A549 (cell line): Measurements from ENCODE around the gene THOC5. TPM values are rescaled to one million over a fixed set of nuclear protein-coding genes. Genes with fewer than 3 reads are reported as not detected.

Experiments used
- ATAC-seq, 2 experiments: fragments of 200-7000 bp in 1 of 2; fragments of >200 bp in 1 of 2; cut with Nextera tagmentation in 1 of 2; cut with Tn5 transposase in 1 of 2; 3 replicates each; pipeline versions ENCODE4 v1.8.0 to v1.9.1; 2018 to 2020; ENCODE audit warnings: mild to moderate bottlenecking in 1 of 2, moderate library complexity in 1 of 2
- CTCF ChIA-PET: fragments of 300-600 bp; sonication (Branson Sonifier 250); formaldehyde crosslinking; extraction: SDS; loops from one replicate; lab custom pipeline; 2021; ENCODE audit warnings: antibody characterized with exemption, inconsistent platforms; lab: Yijun Ruan, JAX
- POLR2A ChIA-PET: fragments of 350-600 bp; formaldehyde crosslinking; extraction: SDS; loops from one replicate; lab custom pipeline; 2021; ENCODE audit warnings: antibody characterized with exemption, inconsistent platforms; lab: Yijun Ruan, JAX
- DNase-seq, 2 experiments: peaks; one replicate each; pipeline versions ENCODE4 v3.0.0 to v3.0.0-alpha.2; 2011 to 2016; ENCODE audit warnings: low read depth in 1 of 2, low spot score in 1 of 2
- FAIRE-seq: peaks from 2 replicates; lab custom pipeline; 2011; peaks lifted over from hg19 to GRCh38; lab: Jason Lieb, UNC
- H3K27ac ChIP-seq, 2 experiments: fragments of >200 bp; sonication (Bioruptor Twin); formaldehyde crosslinking; 3 replicates each; pipeline ENCODE4 v1.5.1; 2016 to 2017
- H3K4me1 ChIP-seq: fragments of >200 bp; sonication (Bioruptor Twin); formaldehyde crosslinking; 3 replicates; pipeline ENCODE4 v1.6.1; 2016
- H3K4me2 ChIP-seq: fragments of >200 bp; sonication (Bioruptor Twin); formaldehyde crosslinking; 3 replicates; pipeline ENCODE4 v1.6.1; 2016
- H3K4me3 ChIP-seq: fragments of >200 bp; sonication (Bioruptor Twin); formaldehyde crosslinking; 3 replicates; pipeline ENCODE4 v1.5.1; 2016
- H3K9me3 ChIP-seq: fragments of >200 bp; sonication (Bioruptor Twin); formaldehyde crosslinking; 3 replicates; pipeline ENCODE4 v1.6.1; 2016
- BCL3 ChIP-seq: fragments of >200 bp; sonication (Bioruptor Twin); formaldehyde crosslinking; IDR thresholded peaks from 3 replicates; pipeline ENCODE4 v1.6.1; 2016
- CBX2 ChIP-seq: fragments of 200-600 bp; sonication (generic); IDR thresholded peaks from 2 replicates; pipeline ENCODE4 v1.6.1; 2016; ENCODE audit warnings: low read depth, mild to moderate bottlenecking, borderline replicate concordance
- CBX8 ChIP-seq: fragments of 200-600 bp; sonication (generic); IDR thresholded peaks from 2 replicates; pipeline ENCODE4 v1.6.1; 2016
- CEBPB ChIP-seq, 2 experiments: fragments of >200 bp in 1 of 2; sonication (Bioruptor Twin) in 1 of 2; formaldehyde crosslinking in 1 of 2; IDR thresholded peaks; 2 replicates each; pipeline ENCODE4 v1.6.1; 2012 to 2016
- CHD2 ChIP-seq: fragments of 150-350 bp; IDR thresholded peaks from 2 replicates; pipeline ENCODE4 v1.6.1; 2014; ENCODE audit warnings: low read length; ENCODE audit not compliant: partially characterized antibody
- CTCF ChIP-seq: fragments of >200 bp; sonication (Bioruptor Twin); formaldehyde crosslinking; IDR thresholded peaks from 3 replicates; pipeline ENCODE4 v1.5.1; 2016
- EHMT2 ChIP-seq: fragments of 200-600 bp; sonication (generic); IDR thresholded peaks from 2 replicates; pipeline ENCODE4 v1.6.1; 2016; ENCODE audit warnings: antibody characterized with exemption, low read depth, mild to moderate bottlenecking, moderate library complexity
- EP300 ChIP-seq, 2 experiments: fragments of >200 bp; sonication (Bioruptor Twin); formaldehyde crosslinking; IDR thresholded peaks; 2 replicates in 1 of 2; 3 replicates in 1 of 2; pipeline ENCODE4 v1.6.1; 2016 to 2017
- FOXS1 ChIP-seq: fragments of 250-450 bp; sonication (Bioruptor Pico); IDR thresholded peaks from 2 replicates; pipeline ENCODE4 v1.5.0; 2020; ENCODE audit warnings: mild to moderate bottlenecking, moderate library complexity
- HDAC2 ChIP-seq: fragments of 200-600 bp; sonication (generic); IDR thresholded peaks from 2 replicates; pipeline ENCODE4 v1.6.1; 2016
- HES2 ChIP-seq: fragments of >200 bp; sonication (Bioruptor Twin); formaldehyde crosslinking; IDR thresholded peaks from 2 replicates; pipeline ENCODE4 v1.6.1; 2016
- HOXB13 ChIP-seq: fragments of 250-450 bp; sonication (Bioruptor Pico); IDR thresholded peaks from 2 replicates; pipeline ENCODE4 v1.5.0; 2020; ENCODE audit warnings: low read depth, mild to moderate bottlenecking, moderate library complexity
- HOXB5 ChIP-seq: fragments of 250-450 bp; sonication (Bioruptor Pico); IDR thresholded peaks from 2 replicates; pipeline ENCODE4 v1.5.0; 2020; ENCODE audit warnings: mild to moderate bottlenecking, moderate library complexity
- KDM1A ChIP-seq: fragments of 200-600 bp; sonication (generic); IDR thresholded peaks from 2 replicates; pipeline ENCODE4 v1.6.1; 2016; ENCODE audit warnings: low read depth, mild to moderate bottlenecking
- MAFK ChIP-seq: fragments of 450-650 bp; IDR thresholded peaks from 2 replicates; pipeline ENCODE4 v1.6.1; 2014; ENCODE audit not compliant: partially characterized antibody
- MAZ ChIP-seq: fragments of 150-350 bp; IDR thresholded peaks from 2 replicates; pipeline ENCODE4 v1.6.1; 2014; ENCODE audit warnings: antibody characterized with exemption, low read depth, low read length, borderline replicate concordance
- MYC ChIP-seq: IDR thresholded peaks from 2 replicates; pipeline ENCODE4 v1.6.1; 2012; ENCODE audit warnings: mild to moderate bottlenecking, inconsistent platforms, low read length, improper control_type of control experiment, borderline replicate concordance
- PBX3 ChIP-seq: IDR thresholded peaks from 2 replicates; pipeline ENCODE4 v1.6.1; 2012
- RAD21 ChIP-seq, 2 experiments: fragments of >200 bp in 1 of 2; sonication (Bioruptor Twin) in 1 of 2; formaldehyde crosslinking in 1 of 2; IDR thresholded peaks in 1 of 2; conservative IDR thresholded peaks in 1 of 2; 2 replicates in 1 of 2; 3 replicates in 1 of 2; pipeline ENCODE4 v1.6.1; 2012 to 2018; ENCODE audit warnings: inconsistent platforms in 1 of 2
- RCOR1 ChIP-seq: fragments of 150-350 bp; IDR thresholded peaks from 2 replicates; pipeline ENCODE4 v1.6.1; 2014; ENCODE audit warnings: antibody characterized with exemption, low read length, low read depth
- RFX5 ChIP-seq: fragments of 450-650 bp; IDR thresholded peaks from 2 replicates; pipeline ENCODE4 v1.7.1; 2014; ENCODE audit warnings: antibody characterized with exemption, mild to moderate bottlenecking, moderate library complexity
- SREBF2 ChIP-seq: fragments of 450-650 bp; IDR thresholded peaks from 2 replicates; pipeline ENCODE4 v1.6.1; 2014; ENCODE audit warnings: mild to moderate bottlenecking, moderate library complexity
- TP53 ChIP-seq: fragments of 250-450 bp; sonication (Bioruptor Pico); IDR thresholded peaks from 2 replicates; pipeline ENCODE4 v1.5.0; 2021; ENCODE audit warnings: mild to moderate bottlenecking, moderate library complexity
- ZSCAN20 ChIP-seq: fragments of 250-450 bp; sonication (Bioruptor Pico); IDR thresholded peaks from 2 replicates; pipeline ENCODE4 v1.8.0; 2022; ENCODE audit warnings: mild to moderate bottlenecking, moderate library complexity
- WGBS: methylation state at CpG from one replicate; pipeline ENCODE4 v1.1.6; 2017; ENCODE audit errors: missing lambda C conversion rate; 5-methylcytosine and 5-hydroxymethylcytosine counted together
- polyA plus RNA-seq, 4 experiments: library from polyadenylated mRNA; depleted of rRNA in 3 of 4; stranded (reverse); fragments of >200 nt; fragmentation: RNase III in 1 of 4; extraction: RNeasy Plus Mini Kit Qiagen cat#74134 plus additional on column Dnase treatment in 1 of 4; gene quantifications; 2 replicates in 3 of 4; 3 replicates in 1 of 4; pipeline ENCODE4 v1.2.3, GENCODE V29; 2011 to 2017

Gene THOC5
- polyA plus RNA-seq, 2 of the 4 experiments (the other 2 are of a cell fraction), result 24.1 to 43.3 TPM

GRCh38 chr22:29509815-29510214 is 43.7 kb downstream of the THOC5 start:
- ChIA-PET CTCF (interaction anchor here (1.0 to 3.0 kb wide), 3 partner anchors 14 to 44 kb away, joined by 3 to 12 read pairs (median 5); partner anchors contain the start of gene THOC5), POLR2A (interaction anchor here (0.6 kb wide), 1 partner anchor 139 kb away, joined by 3 read pairs; no protein-coding TSS in a partner anchor)
- no peak for DNase-seq
- FAIRE-seq, result no peak
- Histone ChIP-seq H3K27ac (no peak overlapping the region), H3K4me3 (no peak overlapping the region), H3K4me2 (no peak overlapping the region), H3K4me1 (no peaks in the 10 kb centered on the region; the same call in 2 of the 3 replicates), H3K9me3 (no peaks in the 10 kb centered on the region)
- 94% methylated on average over 1 of the region's 1 CpG for WGBS
- no peak for ATAC-seq
- TF ChIP-seq TP53 (CRISPR knock-in tag) (no peak), MYC (no peak), CHD2 (no peak), MAFK (no peak), RFX5 (no peak), BCL3 (no peak)

- ATAC-seq (no peak), DNase-seq (no peak)
- H3K9me3 ChIP-seq, result no peaks in the 10 kb centered on the region
- ChIA-PET POLR2A (no interaction called here), CTCF (interaction anchor here (0.6 to 1.0 kb wide), 2 partner anchors 14 to 104 kb away, joined by 3 to 5 read pairs; no protein-coding TSS in a partner anchor)
- TF ChIP-seq RAD21 (conservative IDR thresholded peaks at IDR 0.05 in 1 of 2, IDR thresholded peaks at IDR 0.05 in 1 of 2), result no peak
- no peak for TF ChIP-seq CEBPB (IDR thresholded peaks at IDR 0.05)
- TF ChIP-seq, all 56 proteins: peak for 0
- no peak for FAIRE-seq
- no peak overlapping the region for H3K4me3 ChIP-seq
- peaks cover under 1% of the 10 kb centered on the region; the same call in 1 of the 3 replicates for H3K4me1 ChIP-seq
- H3K27ac ChIP-seq, result no peak overlapping the region
- no peak overlapping the region for H3K4me2 ChIP-seq
These were observed 44.3 kb downstream of the THOC5 start for GRCh38 chr22:29509298-29509697.

GRCh38 chr22:29503811-29504372 is 49.7 kb downstream of the THOC5 start:
- Histone ChIP-seq H3K4me2 (peak overlapping the region; percentile 32; the same call in 2 of the 3 replicates), H3K27ac (peak overlapping the region; percentile 60 to 87), H3K4me3 (no peak overlapping the region), H3K9me3 (no peaks in the 10 kb centered on the region), H3K4me1 (peaks cover 15% of the 10 kb centered on the region)
- CTCF ChIA-PET, result interaction anchor here (0.8 to 1.9 kb wide), 4 partner anchors 24 to 35 kb away, joined by 3 to 6 read pairs (median 4); no protein-coding TSS in a partner anchor
- DNase-seq (peak in 1 of 2 experiments; percentile 45), FAIRE-seq (no peak), ATAC-seq (peak; percentile 30 to 68; a peak in 4 of 6 replicates)
- TF ChIP-seq ZSCAN20 (CRISPR knock-in tag), result no peak
- no peak for TF ChIP-seq CTCF
- no peak for TF ChIP-seq KDM1A
- TF ChIP-seq CBX8, result no peak
- TF ChIP-seq MAFK, result peak; percentile 82
- no peak for TF ChIP-seq HES2
- 63% methylated on average over 7 of the region's 7 CpGs for WGBS
- POLR2A ChIA-PET, result no interaction called here

GRCh38 chr22:29499852-29500251 is 53.7 kb downstream of the THOC5 start:
- no peak overlapping the region for H3K4me3 ChIP-seq
- 84% methylated on average over 8 of the region's 8 CpGs for WGBS
- POLR2A ChIA-PET, result no interaction called here
- CTCF ChIA-PET, result interaction anchor here (0.6 to 2.3 kb wide), 3 partner anchors 12 to 196 kb away, joined by 3 to 5 read pairs (median 4); no protein-coding TSS in a partner anchor
- FAIRE-seq (no peak), DNase-seq (no peak), ATAC-seq (no peak)
- no peak overlapping the region for H3K27ac ChIP-seq
- no peak for TF ChIP-seq CBX2
- TF ChIP-seq RCOR1, result no peak
- TF ChIP-seq HDAC2, result no peak
- no peak for TF ChIP-seq MAZ
- TF ChIP-seq CEBPB (IDR thresholded peaks at IDR 0.05), result no peak
- TF ChIP-seq RAD21 (conservative IDR thresholded peaks at IDR 0.05 in 1 of 2, IDR thresholded peaks at IDR 0.05 in 1 of 2), result no peak
- no peak for TF ChIP-seq TP53 (CRISPR knock-in tag)
- TF ChIP-seq HOXB13 (CRISPR knock-in tag), result no peak
- TF ChIP-seq SREBF2, result no peak
- no peak for TF ChIP-seq HOXB5
- TF ChIP-seq FOXS1 (CRISPR knock-in tag), result no peak
- no peak for TF ChIP-seq PBX3
- no peak for TF ChIP-seq EHMT2
- no peak for TF ChIP-seq EP300 (IDR thresholded peaks at IDR 0.05)
- H3K4me2 ChIP-seq, result no peak overlapping the region; the same call in 2 of the 3 replicates
- peaks cover 15% of the 10 kb centered on the region for H3K4me1 ChIP-seq
- no peaks in the 10 kb centered on the region; the same call in 2 of the 3 replicates for H3K9me3 ChIP-seq
